Activated naive CD4-positive, alpha-beta T cell treated with anti-CD3 and anti-CD28 coated beads, Interleukin-2, amount 10 ng/mL, durations not matched to agents 7 days and 5 days (primary cell): ENCODE measurements around the gene ARHGAP22.

Experiments
- CTCF ChIA-PET: fragments of 350-600 bp; sonication (Branson Sonifier 250); formaldehyde crosslinking; loops from one replicate; lab custom pipeline; 2021; ENCODE audit warnings: antibody characterized with exemption; lab: Charles Lee
- DNase-seq: peaks from one replicate; pipeline ENCODE4 v3.0.0-alpha.2; 2020
- H3K27ac Mint-ChIP-seq: one replicate; pipeline ENCODE4 v1.8.0; 2021; ENCODE audit warnings: mild to moderate bottlenecking, moderate library complexity, mixed read lengths
- H3K27me3 Mint-ChIP-seq: one replicate; pipeline ENCODE4 v1.8.0; 2021; ENCODE audit warnings: mild to moderate bottlenecking, mixed read lengths
- H3K36me3 Mint-ChIP-seq: one replicate; pipeline ENCODE4 v1.8.0; 2021; ENCODE audit warnings: mixed read lengths
- H3K4me1 Mint-ChIP-seq: one replicate; pipeline ENCODE4 v1.8.0; 2021; ENCODE audit warnings: mixed read lengths
- H3K4me3 Mint-ChIP-seq: one replicate; pipeline ENCODE4 v1.8.0; 2021; ENCODE audit warnings: mild to moderate bottlenecking, moderate library complexity, mixed read lengths
- H3K9me3 Mint-ChIP-seq: one replicate; pipeline ENCODE4 v1.8.0; 2021; ENCODE audit warnings: mixed read lengths

Gene ARHGAP22

GRCh38 chr10:48575901-48576300 lies 29.0 kb downstream of the ARHGAP22 start:
- H3K4me3 Mint-ChIP-seq = no peak overlapping the region
- no peaks in the 10 kb centered on the region for H3K36me3 Mint-ChIP-seq
- no peak for DNase-seq
- no peak overlapping the region for H3K27ac Mint-ChIP-seq
- peaks cover 33% of the 10 kb centered on the region for H3K27me3 Mint-ChIP-seq
- CTCF ChIA-PET = no interaction called here
- no peaks in the 10 kb centered on the region for H3K9me3 Mint-ChIP-seq
- H3K4me1 Mint-ChIP-seq = no peaks in the 10 kb centered on the region

GRCh38 chr10:48574817-48575380 lies 30.0 kb downstream of the ARHGAP22 start:
- no peak overlapping the region for H3K4me3 Mint-ChIP-seq
- H3K36me3 Mint-ChIP-seq = no peaks in the 10 kb centered on the region
- no peak overlapping the region for H3K27ac Mint-ChIP-seq
- CTCF ChIA-PET = interaction anchor here (0.8 kb wide), 1 partner anchor 81 kb away, joined by 3 read pairs; no protein-coding TSS in a partner anchor
- H3K9me3 Mint-ChIP-seq = no peaks in the 10 kb centered on the region
- H3K27me3 Mint-ChIP-seq = peaks cover 34% of the 10 kb centered on the region
- no peaks in the 10 kb centered on the region for H3K4me1 Mint-ChIP-seq
- DNase-seq = no peak

GRCh38 chr10:48574322-48574796 lies 30.5 kb downstream of the ARHGAP22 start:
- Mint-ChIP-seq H3K27me3 (peaks cover 28% of the 10 kb centered on the region), H3K27ac (no peak overlapping the region), H3K4me3 (no peak overlapping the region), H3K4me1 (no peaks in the 10 kb centered on the region), H3K9me3 (no peaks in the 10 kb centered on the region), H3K36me3 (no peaks in the 10 kb centered on the region)
- CTCF ChIA-PET = interaction anchor here (0.8 kb wide), 1 partner anchor 82 kb away, joined by 3 read pairs; no protein-coding TSS in a partner anchor
- DNase-seq = no peak

- CTCF ChIA-PET = no interaction called here
- Mint-ChIP-seq H3K27me3 (peaks cover 26% of the 10 kb centered on the region), H3K4me1 (no peaks in the 10 kb centered on the region), H3K9me3 (no peaks in the 10 kb centered on the region), H3K27ac (no peak overlapping the region), H3K36me3 (no peaks in the 10 kb centered on the region), H3K4me3 (no peak overlapping the region)
- no peak for DNase-seq
Observed at GRCh38 chr10:48573045-48573444, 31.8 kb downstream of the ARHGAP22 start.

- CTCF ChIA-PET = no interaction called here
- H3K4me3 Mint-ChIP-seq = no peak overlapping the region
Observed at GRCh38 chr10:48572414-48572813, 32.5 kb downstream of the ARHGAP22 start.

GRCh38 chr10:48568546-48568945 lies 36.3 kb downstream of the ARHGAP22 start:
- Mint-ChIP-seq H3K27me3 (peaks cover 29% of the 10 kb centered on the region), H3K4me3 (no peak overlapping the region), H3K36me3 (no peaks in the 10 kb centered on the region), H3K4me1 (no peaks in the 10 kb centered on the region), H3K9me3 (no peaks in the 10 kb centered on the region), H3K27ac (no peak overlapping the region)
- CTCF ChIA-PET = no interaction called here
- no peak for DNase-seq

More at GRCh38 chr10:48572414-48572813, 32.5 kb downstream of the ARHGAP22 start:
- Mint-ChIP-seq H3K27ac (no peak overlapping the region), H3K36me3 (no peaks in the 10 kb centered on the region), H3K9me3 (no peaks in the 10 kb centered on the region), H3K4me1 (no peaks in the 10 kb centered on the region), H3K27me3 (peaks cover 29% of the 10 kb centered on the region)
- no peak for DNase-seq

GRCh38 chr10:48568131-48568530 lies 36.7 kb downstream of the ARHGAP22 start:
- Mint-ChIP-seq H3K4me3 (no peak overlapping the region), H3K4me1 (no peaks in the 10 kb centered on the region), H3K9me3 (no peaks in the 10 kb centered on the region), H3K27me3 (peaks cover 29% of the 10 kb centered on the region), H3K27ac (no peak overlapping the region), H3K36me3 (no peaks in the 10 kb centered on the region)
- no peak for DNase-seq
- CTCF ChIA-PET = no interaction called here

- CTCF ChIA-PET = no interaction called here
- Mint-ChIP-seq H3K9me3 (no peaks in the 10 kb centered on the region), H3K27me3 (peaks cover 29% of the 10 kb centered on the region), H3K27ac (no peak overlapping the region), H3K36me3 (no peaks in the 10 kb centered on the region), H3K4me1 (no peaks in the 10 kb centered on the region), H3K4me3 (no peak overlapping the region)
- DNase-seq = no peak
Observed at GRCh38 chr10:48567346-48567745, 37.5 kb downstream of the ARHGAP22 start.

- no peak for DNase-seq
- Mint-ChIP-seq H3K4me1 (no peaks in the 10 kb centered on the region), H3K9me3 (no peaks in the 10 kb centered on the region), H3K27ac (no peak overlapping the region), H3K36me3 (no peaks in the 10 kb centered on the region), H3K27me3 (peaks cover 20% of the 10 kb centered on the region), H3K4me3 (no peak overlapping the region)
- CTCF ChIA-PET = no interaction called here
Observed at GRCh38 chr10:48564466-48565160, 40.3 kb downstream of the ARHGAP22 start.

GRCh38 chr10:48557511-48558123 lies 47.3 kb downstream of the ARHGAP22 start:
- Mint-ChIP-seq H3K27me3 (peaks cover 6% of the 10 kb centered on the region), H3K4me3 (no peak overlapping the region), H3K9me3 (no peaks in the 10 kb centered on the region), H3K27ac (no peak overlapping the region), H3K4me1 (no peaks in the 10 kb centered on the region), H3K36me3 (no peaks in the 10 kb centered on the region)
- DNase-seq = no peak
- CTCF ChIA-PET = interaction anchor here (1.1 kb wide), 1 partner anchor 99 kb away, joined by 6 read pairs; no protein-coding TSS in a partner anchor

- Mint-ChIP-seq H3K27me3 (peaks cover 6% of the 10 kb centered on the region), H3K9me3 (no peaks in the 10 kb centered on the region), H3K36me3 (no peaks in the 10 kb centered on the region), H3K27ac (no peak overlapping the region), H3K4me3 (no peak overlapping the region), H3K4me1 (no peaks in the 10 kb centered on the region)
- CTCF ChIA-PET = interaction anchor here (0.7 to 1.1 kb wide), 3 partner anchors 52 to 189 kb away, joined by 3 to 6 read pairs (median 3); no protein-coding TSS in a partner anchor
- no peak for DNase-seq
Observed at GRCh38 chr10:48556713-48557112, 48.2 kb downstream of the ARHGAP22 start.

- Mint-ChIP-seq H3K9me3 (no peaks in the 10 kb centered on the region), H3K27ac (no peak overlapping the region), H3K4me1 (no peaks in the 10 kb centered on the region), H3K4me3 (no peak overlapping the region), H3K36me3 (no peaks in the 10 kb centered on the region), H3K27me3 (peaks cover 6% of the 10 kb centered on the region)
- DNase-seq = no peak
- CTCF ChIA-PET = interaction anchor here (0.7 to 0.9 kb wide), 3 partner anchors 53 to 188 kb away, joined by 3 read pairs; no protein-coding TSS in a partner anchor
Observed at GRCh38 chr10:48556065-48556464, 48.8 kb downstream of the ARHGAP22 start.

- Mint-ChIP-seq H3K36me3 (no peaks in the 10 kb centered on the region), H3K9me3 (no peaks in the 10 kb centered on the region), H3K4me1 (no peaks in the 10 kb centered on the region), H3K27me3 (peaks cover 6% of the 10 kb centered on the region), H3K27ac (no peak overlapping the region), H3K4me3 (no peak overlapping the region)
- CTCF ChIA-PET = interaction anchor here (0.9 to 3.3 kb wide), 2 partner anchors 102 kb away, joined by 3 to 42 read pairs; no protein-coding TSS in a partner anchor
- DNase-seq = no peak
Observed at GRCh38 chr10:48555310-48556042, 49.4 kb downstream of the ARHGAP22 start.

- Mint-ChIP-seq H3K4me1 (no peaks in the 10 kb centered on the region), H3K9me3 (no peaks in the 10 kb centered on the region), H3K4me3 (no peak overlapping the region), H3K27me3 (peaks cover 6% of the 10 kb centered on the region), H3K27ac (no peak overlapping the region), H3K36me3 (no peaks in the 10 kb centered on the region)
- CTCF ChIA-PET = interaction anchor here (3.3 kb wide), 1 partner anchor 102 kb away, joined by 42 read pairs; no protein-coding TSS in a partner anchor
- no peak for DNase-seq
Observed at GRCh38 chr10:48554656-48555055, 50.2 kb downstream of the ARHGAP22 start.
